Endodermal cell (in vitro differentiated cells): ENCODE data around the gene KIF1A. TPM values are rescaled to one million over a fixed set of nuclear protein-coding genes. Genes with fewer than 3 reads are reported as not detected.
"Not testable (repeated sequence)": the region's sequence is repeated elsewhere in the genome, so short reads cannot be mapped to it uniquely, and the experiment has no call there.

Experiments
- DNase-seq: peaks from one replicate; pipeline ENCODE4 v3.0.0-alpha.2; 2017
- H3K27ac ChIP-seq: 2 replicates; pipeline ENCODE4 v1.5.1; 2013; ENCODE audit warnings: mild to moderate bottlenecking, low read depth, low read length, moderate library complexity
- H3K27me3 ChIP-seq: 2 replicates; pipeline ENCODE4 v1.6.1; 2013; ENCODE audit warnings: mild to moderate bottlenecking, low read length, moderate library complexity; ENCODE audit not compliant: insufficient read depth, control insufficient read depth, poor library complexity, severe bottlenecking
- H3K36me3 ChIP-seq: 2 replicates; pipeline ENCODE4 v1.7.0; 2013; ENCODE audit warnings: mild to moderate bottlenecking, low read length, moderate library complexity; ENCODE audit not compliant: control insufficient read depth, insufficient read depth
- H3K4me1 ChIP-seq: one replicate; pipeline ENCODE4 v1.7.0; 2013; ENCODE audit warnings: low read length; ENCODE audit not compliant: control insufficient read depth, insufficient read depth
- H3K4me3 ChIP-seq: 2 replicates; pipeline ENCODE4 v1.5.1; 2013; ENCODE audit warnings: mild to moderate bottlenecking, low read length, moderate library complexity
- H3K9ac ChIP-seq: 2 replicates; pipeline ENCODE4 v1.6.1; 2013; ENCODE audit warnings: mild to moderate bottlenecking, low read length, moderate library complexity; ENCODE audit not compliant: poor library complexity, severe bottlenecking; ENCODE audit errors: extremely low read depth
- H3K9me3 ChIP-seq: 2 replicates; pipeline ENCODE4 v1.6.1; 2013; ENCODE audit warnings: mild to moderate bottlenecking, low read length, moderate library complexity; ENCODE audit not compliant: control insufficient read depth
- H3K27ac Mint-ChIP-seq: 2 replicates; pipeline ENCODE4 v1.8.0; 2020; ENCODE audit warnings: mixed read lengths
- H3K27me3 Mint-ChIP-seq: 2 replicates; pipeline ENCODE4 v1.8.0; 2021; ENCODE audit warnings: mild to moderate bottlenecking, mixed read lengths; ENCODE audit not compliant: insufficient read depth
- H3K36me3 Mint-ChIP-seq: 2 replicates; pipeline ENCODE4 v1.8.0; 2020; ENCODE audit warnings: low read depth, mixed read lengths
- H3K4me1 Mint-ChIP-seq: 2 replicates; pipeline ENCODE4 v1.8.0; 2020; ENCODE audit warnings: mixed read lengths
- H3K4me3 Mint-ChIP-seq: 2 replicates; pipeline ENCODE4 v1.8.0; 2020; ENCODE audit warnings: mild to moderate bottlenecking, moderate library complexity, mixed read lengths
- H3K9me3 Mint-ChIP-seq: 2 replicates; pipeline ENCODE4 v1.8.0; 2020; ENCODE audit warnings: mild to moderate bottlenecking, mixed read lengths
- CTCF ChIP-seq: fragments of 200-600 bp; sonication (generic); conservative IDR thresholded peaks from 2 replicates; pipeline ENCODE4 v1.5.0; 2021; ENCODE audit warnings: antibody characterized with exemption, mild to moderate bottlenecking
- WGBS, 2 experiments: methylation state at CpG; one replicate each; pipeline versions ENCODE4 v1.1.5 to v1.1.7; 2013; ENCODE audit warnings: missing lambda C conversion rate in 2 of 2, mixed read lengths in 1 of 2; ENCODE audit not compliant: insufficient coverage in 1 of 2, insufficient read length in 1 of 2; 5-methylcytosine and 5-hydroxymethylcytosine counted together
- total RNA-seq, 2 donors: library from RNA; stranded (reverse); fragmentation: NEBNext Ultra II Directional in 1 of 2; extraction: Animal tissue kit (Norgen Biotek cat#: 25700) in 1 of 2; gene quantifications; 2 replicates in 1 of 2; 3 replicates in 1 of 2; pipeline ENCODE4 v1.2.1, GENCODE V29; 2021

The KIF1A gene
- total RNA-seq, 2 donors from 2014 or later: 58.8 to 83.1 TPM

GRCh38 chr2:240678043-240678442 is 142.0 kb downstream of the KIF1A start:
- not testable (repeated sequence) for H3K9ac ChIP-seq

GRCh38 chr2:240675345-240675744 is 144.7 kb downstream of the KIF1A start:
- peaks cover 10% of the 10 kb centered on the region for H3K4me1 Mint-ChIP-seq
- not testable (repeated sequence) for DNase-seq

More at GRCh38 chr2:240678043-240678442, 142.0 kb downstream of the KIF1A start:
- not testable (repeated sequence) for H3K4me1 ChIP-seq, H3K27ac ChIP-seq, H3K27me3 ChIP-seq, H3K36me3 ChIP-seq, H3K9me3 ChIP-seq, H3K4me1 Mint-ChIP-seq, H3K27ac Mint-ChIP-seq, DNase-seq, H3K27me3 Mint-ChIP-seq, H3K4me3 ChIP-seq, H3K36me3 Mint-ChIP-seq, H3K9me3 Mint-ChIP-seq, H3K4me3 Mint-ChIP-seq
- WGBS, 2 experiments: 88% methylated on average over 4 of the region's 14 CpGs; no CpG with 5 or more reads in 1 of the 2 experiments

GRCh38 chr2:240674461-240675184 is 145.4 kb downstream of the KIF1A start:
- not testable (repeated sequence) for H3K36me3 ChIP-seq, H3K36me3 Mint-ChIP-seq, H3K9me3 ChIP-seq, H3K9ac ChIP-seq, H3K4me1 ChIP-seq, H3K27me3 ChIP-seq, H3K4me3 ChIP-seq, H3K4me3 Mint-ChIP-seq, H3K27me3 Mint-ChIP-seq, H3K27ac ChIP-seq
- Mint-ChIP-seq H3K9me3 (peaks cover 11% of the 10 kb centered on the region), H3K4me1 (peaks cover 13% of the 10 kb centered on the region), H3K27ac (peak overlapping the region; percentile 26)
- 83 to 94% methylated on average over 5 to 10 of the region's 16 CpGs for WGBS, 2 experiments
- DNase-seq: peak; percentile 50

More at GRCh38 chr2:240675345-240675744, 144.7 kb downstream of the KIF1A start:
- not testable (repeated sequence) for H3K4me3 Mint-ChIP-seq, H3K9me3 ChIP-seq, H3K9me3 Mint-ChIP-seq, H3K9ac ChIP-seq, H3K36me3 ChIP-seq, H3K4me1 ChIP-seq, H3K27ac ChIP-seq, H3K27ac Mint-ChIP-seq, H3K27me3 ChIP-seq, H3K36me3 Mint-ChIP-seq, H3K27me3 Mint-ChIP-seq, H3K4me3 ChIP-seq
- no CpG with 5 or more reads among the region's 24 CpGs for WGBS, 2 experiments

- no peaks in the 10 kb centered on the region for H3K36me3 ChIP-seq
- H3K27me3 ChIP-seq: no peaks in the 10 kb centered on the region
- H3K4me1 Mint-ChIP-seq: peaks cover 20% of the 10 kb centered on the region
- peaks cover 2% of the 10 kb centered on the region for H3K27me3 Mint-ChIP-seq
- H3K4me3 Mint-ChIP-seq: no peak overlapping the region
- H3K9ac ChIP-seq: no peak overlapping the region
- H3K4me3 ChIP-seq: no peak overlapping the region
- DNase-seq: peak; percentile 55
- peaks cover 27% of the 10 kb centered on the region for H3K9me3 Mint-ChIP-seq
- peaks cover 2% of the 10 kb centered on the region for H3K4me1 ChIP-seq
- 86 to 88% methylated on average over 35 to 55 of the region's 55 CpGs for WGBS, 2 experiments
- H3K27ac ChIP-seq: no peak overlapping the region
- H3K9me3 ChIP-seq: peaks cover 2% of the 10 kb centered on the region
- H3K36me3 Mint-ChIP-seq: no peaks in the 10 kb centered on the region
- TF ChIP-seq CTCF: no peak
- no peak overlapping the region for H3K27ac Mint-ChIP-seq
Observed at GRCh38 chr2:240672701-240673190, 147.3 kb downstream of the KIF1A start.
